ENCODE measurements around the gene BCL2.
A peak's percentile ranks its signal among the peaks of the same experiment; 100 is the strongest.

The BCL2 gene

GRCh38 chr18:63224630-63225029 is 94.9 kb downstream of the BCL2 start:
- no peak for DNase-seq (ENCODE audit: extremely low read depth, insufficient read length)
- TF ChIP-seq CTCF (IDR thresholded peaks at IDR 0.05; ENCODE audit: insufficient read depth, low read length, poor library complexity, severe bottlenecking) = no peak

GRCh38 chr18:63223837-63224236 is 95.7 kb downstream of the BCL2 start:
- Histone ChIP-seq H3K4me3 (replicated peaks; ENCODE audit: low read depth, low read length) (no peak overlapping the region), H3K36me3 (ENCODE audit: control insufficient read depth, insufficient read depth, low read length) (peaks cover 4% of the 10 kb centered on the region), H3K27me3 (replicated peaks; ENCODE audit: control insufficient read depth, insufficient read depth, low read length) (no peaks in the 10 kb centered on the region)
- no peak for TF ChIP-seq CTCF (IDR thresholded peaks at IDR 0.05; ENCODE audit: insufficient read depth, low read length, poor library complexity, severe bottlenecking)
- no peak for DNase-seq (ENCODE audit: extremely low read depth, insufficient read length)

More at GRCh38 chr18:63224630-63225029, 94.9 kb downstream of the BCL2 start:
- Histone ChIP-seq H3K4me3 (replicated peaks; ENCODE audit: low read depth, low read length) (no peak overlapping the region), H3K36me3 (ENCODE audit: control insufficient read depth, insufficient read depth, low read length) (peaks cover 4% of the 10 kb centered on the region), H3K27me3 (replicated peaks; ENCODE audit: control insufficient read depth, insufficient read depth, low read length) (no peaks in the 10 kb centered on the region)

- no peak overlapping the region for H3K4me3 ChIP-seq (replicated peaks; ENCODE audit: low read depth, low read length)
- DNase-seq (ENCODE audit: extremely low read depth, insufficient read length) = no peak
- no peaks in the 10 kb centered on the region for H3K27me3 ChIP-seq (replicated peaks; ENCODE audit: control insufficient read depth, insufficient read depth, low read length)
- no peak for TF ChIP-seq CTCF (IDR thresholded peaks at IDR 0.05; ENCODE audit: insufficient read depth, low read length, poor library complexity, severe bottlenecking)
- H3K36me3 ChIP-seq (ENCODE audit: control insufficient read depth, insufficient read depth, low read length) = peaks cover 4% of the 10 kb centered on the region
Measured at GRCh38 chr18:63220903-63221302, 98.7 kb downstream of the BCL2 start.

GRCh38 chr18:63218472-63218871 is 101.1 kb downstream of the BCL2 start:
- Histone ChIP-seq H3K4me3 (replicated peaks; ENCODE audit: low read depth, low read length) (no peak overlapping the region), H3K27me3 (replicated peaks; ENCODE audit: control insufficient read depth, insufficient read depth, low read length) (no peaks in the 10 kb centered on the region), H3K36me3 (ENCODE audit: control insufficient read depth, insufficient read depth, low read length) (no peaks in the 10 kb centered on the region; the same call in 1 of the 2 replicates)
- DNase-seq (ENCODE audit: extremely low read depth, insufficient read length) = no peak
- no peak for TF ChIP-seq CTCF (IDR thresholded peaks at IDR 0.05; ENCODE audit: insufficient read depth, low read length, poor library complexity, severe bottlenecking)

GRCh38 chr18:63216516-63217311 is 102.9 kb downstream of the BCL2 start:
- TF ChIP-seq CTCF (IDR thresholded peaks at IDR 0.05; ENCODE audit: insufficient read depth, low read length, poor library complexity, severe bottlenecking) = no peak
- no peaks in the 10 kb centered on the region for H3K36me3 ChIP-seq (ENCODE audit: control insufficient read depth, insufficient read depth, low read length)
- H3K4me3 ChIP-seq (replicated peaks; ENCODE audit: low read depth, low read length) = peak overlapping the region; percentile 27; the same call in 1 of the 2 replicates
- no peaks in the 10 kb centered on the region for H3K27me3 ChIP-seq (replicated peaks; ENCODE audit: control insufficient read depth, insufficient read depth, low read length)
- DNase-seq (ENCODE audit: extremely low read depth, insufficient read length) = no peak

Measured in GM06990 (cell line).